Raji (cell line): ENCODE data around the gene SNAP23.

ENCODE experiments used
- POLR2A ChIP-seq: IDR thresholded peaks from 2 replicates; pipeline ENCODE4 v1.6.1; 2011; ENCODE audit warnings: low read depth, low read length, control low read depth; ENCODE audit not compliant: insufficient read depth

The SNAP23 gene

GRCh38 chr15:42490291-42490670 lies 5.2 kb upstream of the SNAP23 start:
- TF ChIP-seq POLR2A, result no peak

- TF ChIP-seq POLR2A, result peak; percentile 85
Observed at GRCh38 chr15:42490671-42491538, 4.5 kb upstream of the SNAP23 start, which contains the start of gene ZNF106. Gene ZNF106 (minus strand): TSS chr15:42491141. CDS start chr15:42472289, 18,852 bp downstream.

GRCh38 chr15:42491539-42492225 lies 3.8 kb upstream of the SNAP23 start:
- TF ChIP-seq POLR2A, result no peak

- no peak for TF ChIP-seq POLR2A
Observed at GRCh38 chr15:42493679-42494078, 1.8 kb upstream of the SNAP23 start.

- TF ChIP-seq POLR2A, result no peak
Observed at GRCh38 chr15:42494998-42495360, 455 bp upstream of the SNAP23 start.

GRCh38 chr15:42498212-42499068 lies 3.0 kb downstream of the SNAP23 start:
- TF ChIP-seq POLR2A, result no peak

GRCh38 chr15:42499858-42500609 lies 4.6 kb downstream of the SNAP23 start:
- no peak for TF ChIP-seq POLR2A

GRCh38 chr15:42502477-42502876 lies 7.0 kb downstream of the SNAP23 start:
- TF ChIP-seq POLR2A, result no peak

GRCh38 chr15:42503825-42504224 lies 8.4 kb downstream of the SNAP23 start:
- no peak for TF ChIP-seq POLR2A

- no peak for TF ChIP-seq POLR2A
Observed at GRCh38 chr15:42504631-42505030, 9.2 kb downstream of the SNAP23 start.

GRCh38 chr15:42507514-42507913 lies 12.1 kb downstream of the SNAP23 start:
- TF ChIP-seq POLR2A, result no peak

- TF ChIP-seq POLR2A, result no peak
Observed at GRCh38 chr15:42508263-42508690, 12.8 kb downstream of the SNAP23 start.

- no peak for TF ChIP-seq POLR2A
Observed at GRCh38 chr15:42510258-42511006, 15.0 kb downstream of the SNAP23 start.

GRCh38 chr15:42511007-42511391 lies 15.6 kb downstream of the SNAP23 start:
- no peak for TF ChIP-seq POLR2A
